Right lobe of liver (tissue), 6 donors: ENCODE results near the gene TMTC1. TPM values are rescaled to one million over a fixed set of nuclear protein-coding genes. Genes with fewer than 3 reads are reported as not detected.
A peak's percentile ranks its signal among the peaks of the same experiment; 100 is the strongest.

Source experiments
- ATAC-seq, 4 donors: fragments of 200-7000 bp; cut with Tn5 transposase; one replicate each; pipeline ENCODE4 v1.9.1; 2020; ENCODE audit warnings: mild to moderate bottlenecking in 4 of 4, moderate library complexity in 4 of 4
- DNase-seq, 3 donors: peaks; one replicate each; pipeline ENCODE4 v3.0.0-alpha.2; 2020
- H3K27ac ChIP-seq, 3 donors: fragments of 200-600 bp; one replicate each; pipeline ENCODE4 v1.8.0; 2022
- H3K27me3 ChIP-seq, 2 donors: fragments of 200-600 bp; one replicate each; pipeline ENCODE4 v1.8.0; 2022
- H3K36me3 ChIP-seq, 4 donors: fragments of 200-600 bp; sonication (generic) in 1 of 4; one replicate each; pipeline versions ENCODE4 v1.5.1 to v1.8.0; 2017 to 2022; ENCODE audit warnings: control low read depth in 1 of 4
- H3K4me1 ChIP-seq, 4 donors: fragments of 200-600 bp; sonication (generic) in 1 of 4; one replicate each; pipeline versions ENCODE4 v1.5.1 to v1.8.0; 2017 to 2022; ENCODE audit warnings: control low read depth in 1 of 4
- H3K4me3 ChIP-seq, 3 donors: fragments of 200-600 bp; one replicate each; pipeline ENCODE4 v1.8.0; 2022
- H3K9me3 ChIP-seq, 4 donors: fragments of 200-600 bp; sonication (generic) in 1 of 4; one replicate each; pipeline versions ENCODE4 v1.5.1 to v1.8.0; 2017 to 2022; ENCODE audit warnings: control low read depth in 1 of 4
- POLR2A ChIP-seq: fragments of 450-650 bp; IDR thresholded peaks from one replicate; pipeline ENCODE4 v1.6.1; 2017; ENCODE audit warnings: antibody characterized with exemption, mild to moderate bottlenecking
- WGBS: methylation state at CpG from one replicate; pipeline ENCODE4 v1.1.6; 2018; ENCODE audit warnings: low coverage, low lambda C conversion rate; ENCODE audit not compliant: insufficient coverage; ENCODE audit errors: missing lambda C conversion rate; 5-methylcytosine and 5-hydroxymethylcytosine counted together
- intact Hi-C, 2 donors: fragments of 100-400 bp; cut with DNase I; formaldehyde crosslinking; loops; one replicate each; pipeline versions ENCODE4 v1.11.2 to v1.14.1; 2022
- total RNA-seq, 6 experiments: library from RNA; depleted of rRNA in 2 of 6; stranded (reverse); fragments of >200 nt in 2 of 6; fragmentation: NEBNext Ultra II Directional in 3 of 6; extraction: Animal tissue kit (Norgen Biotek cat#: 25700) in 3 of 6; gene quantifications; one replicate each; pipeline versions ENCODE4 v1.1.0 to v1.2.4, GENCODE V29; 2016 to 2023
- TF ChIP-seq, protein P1 (sequence below), 4 donors: fragments of 200-600 bp in 3 of 4; fragments of 450-650 bp in 1 of 4; IDR thresholded peaks; one replicate each; pipeline versions ENCODE4 v1.5.1 to v1.8.0; 2016 to 2022; ENCODE audit warnings: antibody characterized with exemption in 4 of 4, mild to moderate bottlenecking in 2 of 4
- donor health status: DM: no; HTN: yes; CAD: no.
- donor health status: DM: no; HTN: no; CAD: no.
- donor health status: DM: no; HTN: no; CAD: no.
- donor health status: DM: no; HTN: yes; CAD: no.
- donor health status: DM: no; HTN: yes; CAD: no.

The TMTC1 gene
- total RNA-seq, 6 experiments from 2014 or later, result 3.0 to 4.2 (median 3.5) TPM

DNA sequence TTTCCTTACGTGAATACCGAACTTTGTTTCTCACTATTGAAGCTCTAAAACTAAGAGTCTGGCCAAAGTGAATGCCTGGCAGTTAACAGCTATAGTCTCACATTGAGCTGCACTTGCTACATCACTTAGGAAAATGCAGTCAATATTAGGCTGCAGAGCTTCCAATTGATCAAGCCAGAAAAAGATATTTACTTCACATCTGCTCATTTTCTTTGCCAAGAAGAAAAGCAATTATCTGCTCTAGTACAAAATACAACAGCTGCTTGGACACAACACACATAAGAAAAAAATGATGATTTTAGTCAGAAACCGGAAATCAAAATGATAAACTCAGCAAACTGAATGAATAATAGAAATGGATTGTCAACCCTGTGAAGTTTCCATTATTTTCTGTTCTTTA lies 45.4 kb downstream of the TMTC1 start:
- DNase-seq, result no peak
- intact Hi-C loops, result no loop called here
- no peak for ATAC-seq
- Histone ChIP-seq H3K36me3 (no peaks in the 10 kb centered on the region), H3K4me1 (no peaks in the 10 kb centered on the region), H3K27me3 (no peaks in the 10 kb centered on the region), H3K9me3 (no peaks in the 10 kb centered on the region), H3K27ac (no peak overlapping the region), H3K4me3 (no peak overlapping the region)
- 77% methylated on average over 3 of the region's 3 CpGs for WGBS
- TF ChIP-seq, protein P1, sequence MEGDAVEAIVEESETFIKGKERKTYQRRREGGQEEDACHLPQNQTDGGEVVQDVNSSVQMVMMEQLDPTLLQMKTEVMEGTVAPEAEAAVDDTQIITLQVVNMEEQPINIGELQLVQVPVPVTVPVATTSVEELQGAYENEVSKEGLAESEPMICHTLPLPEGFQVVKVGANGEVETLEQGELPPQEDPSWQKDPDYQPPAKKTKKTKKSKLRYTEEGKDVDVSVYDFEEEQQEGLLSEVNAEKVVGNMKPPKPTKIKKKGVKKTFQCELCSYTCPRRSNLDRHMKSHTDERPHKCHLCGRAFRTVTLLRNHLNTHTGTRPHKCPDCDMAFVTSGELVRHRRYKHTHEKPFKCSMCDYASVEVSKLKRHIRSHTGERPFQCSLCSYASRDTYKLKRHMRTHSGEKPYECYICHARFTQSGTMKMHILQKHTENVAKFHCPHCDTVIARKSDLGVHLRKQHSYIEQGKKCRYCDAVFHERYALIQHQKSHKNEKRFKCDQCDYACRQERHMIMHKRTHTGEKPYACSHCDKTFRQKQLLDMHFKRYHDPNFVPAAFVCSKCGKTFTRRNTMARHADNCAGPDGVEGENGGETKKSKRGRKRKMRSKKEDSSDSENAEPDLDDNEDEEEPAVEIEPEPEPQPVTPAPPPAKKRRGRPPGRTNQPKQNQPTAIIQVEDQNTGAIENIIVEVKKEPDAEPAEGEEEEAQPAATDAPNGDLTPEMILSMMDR (IDR thresholded peaks at IDR 0.05), result no peak
- TF ChIP-seq POLR2A, result no peak

DNA sequence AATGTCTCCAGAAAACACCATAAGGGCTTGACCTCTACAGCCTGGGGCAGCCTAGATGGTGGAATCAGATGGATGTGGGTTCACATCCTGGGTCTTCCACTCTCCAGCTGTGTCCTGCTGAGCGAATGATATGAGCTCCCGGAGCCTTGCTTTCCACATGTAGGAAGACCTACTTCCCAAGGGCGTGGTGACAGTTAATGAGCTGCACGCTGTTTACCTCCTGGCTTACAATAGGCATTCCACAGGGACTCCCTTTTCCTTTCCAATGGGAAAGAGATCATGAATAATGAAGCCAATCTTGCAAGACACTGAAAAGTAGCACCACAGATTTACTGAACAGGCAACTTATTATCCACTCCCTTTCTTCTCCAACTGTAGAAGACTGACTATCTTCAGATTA lies 46.1 kb downstream of the TMTC1 start:
- Histone ChIP-seq H3K36me3 (no peaks in the 10 kb centered on the region), H3K4me1 (no peaks in the 10 kb centered on the region), H3K9me3 (no peaks in the 10 kb centered on the region), H3K27me3 (no peaks in the 10 kb centered on the region), H3K4me3 (no peak overlapping the region), H3K27ac (no peak overlapping the region)
- ATAC-seq (no peak), DNase-seq (no peak)
- TF ChIP-seq, protein P1 (IDR thresholded peaks at IDR 0.05), result no peak
- TF ChIP-seq POLR2A, result no peak
- 90% methylated on average over 3 of the region's 4 CpGs for WGBS
- intact Hi-C loops, result no loop called here

DNA sequence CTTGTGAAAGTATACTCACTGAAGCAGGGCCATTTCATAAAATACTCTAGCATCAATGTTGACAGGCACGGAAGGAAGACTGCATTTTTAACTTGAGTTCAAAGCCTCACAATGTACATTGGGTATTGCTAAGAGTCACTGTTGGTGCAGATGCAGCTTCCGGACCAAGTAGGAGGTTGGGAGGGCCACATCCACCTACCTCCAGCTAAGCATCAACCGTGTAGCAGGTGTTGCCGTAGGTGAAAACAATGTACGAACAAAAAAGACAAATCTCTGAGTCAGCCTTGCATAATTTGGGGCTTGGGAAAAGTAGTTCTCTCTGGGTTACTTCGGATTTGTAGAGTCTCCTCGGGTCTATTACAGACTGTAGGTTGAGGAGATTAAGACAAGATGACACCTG lies 48.1 kb downstream of the TMTC1 start:
- Histone ChIP-seq H3K27me3 (no peaks in the 10 kb centered on the region), H3K4me3 (no peak overlapping the region), H3K9me3 (no peaks in the 10 kb centered on the region), H3K4me1 (no peaks in the 10 kb centered on the region), H3K36me3 (no peaks in the 10 kb centered on the region), H3K27ac (no peak overlapping the region)
- 73% methylated on average over 7 of the region's 7 CpGs for WGBS
- intact Hi-C loops, result no loop called here
- DNase-seq (no peak), ATAC-seq (no peak)
- no peak for TF ChIP-seq POLR2A
- TF ChIP-seq, protein P1 (IDR thresholded peaks at IDR 0.05), result no peak

DNA sequence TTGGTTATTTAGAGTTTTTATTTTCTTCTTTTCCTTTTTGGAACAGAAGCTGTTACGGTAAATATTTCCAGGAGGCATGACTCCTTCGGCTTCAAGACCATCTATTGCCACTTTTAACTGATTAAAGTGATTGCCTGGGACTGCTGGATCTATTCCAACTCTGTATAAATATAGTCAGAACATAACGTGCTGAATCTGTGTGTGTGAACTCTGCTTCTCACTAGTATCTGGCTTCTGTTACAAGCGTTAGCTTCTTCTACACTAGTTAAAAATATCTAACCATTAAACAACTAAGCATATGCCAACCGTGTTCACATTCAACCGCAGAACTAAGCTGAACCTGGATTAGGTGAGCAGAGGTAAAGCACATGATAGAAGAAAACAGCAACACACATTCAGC lies 49.0 kb downstream of the TMTC1 start:
- no peak for DNase-seq
- no peaks in the 10 kb centered on the region for H3K27me3 ChIP-seq
- TF ChIP-seq, protein P1 (IDR thresholded peaks at IDR 0.05), result no peak
- TF ChIP-seq POLR2A, result no peak
- peak in 1 of 4 donors; percentile 67 for ATAC-seq
- 37% methylated on average over 6 of the region's 6 CpGs for WGBS
- intact Hi-C loops, result no loop called here
- no peak overlapping the region for H3K4me3 ChIP-seq
- no peaks in the 10 kb centered on the region for H3K36me3 ChIP-seq
- no peaks in the 10 kb centered on the region for H3K9me3 ChIP-seq
- no peak overlapping the region for H3K27ac ChIP-seq
- H3K4me1 ChIP-seq, result no peaks in the 10 kb centered on the region

DNA sequence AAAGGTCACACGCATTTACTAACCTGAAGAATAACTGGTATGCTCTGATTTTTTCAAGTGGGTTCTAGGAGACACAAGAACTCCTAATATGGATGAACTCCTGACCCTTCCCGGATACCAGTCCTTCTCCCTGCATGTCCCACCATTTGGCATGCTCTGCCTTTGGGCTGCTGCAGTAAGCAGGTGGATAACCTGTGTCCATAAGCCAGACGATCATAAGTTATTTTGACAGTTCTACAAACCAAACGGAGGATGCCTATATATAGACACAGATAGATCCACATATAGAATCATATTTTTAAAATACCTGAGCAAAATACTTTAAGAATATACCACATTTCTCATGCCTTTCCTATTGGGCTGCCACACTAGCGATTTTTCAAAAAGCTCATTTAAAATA lies 49.4 kb downstream of the TMTC1 start:
- Histone ChIP-seq H3K4me3 (no peak overlapping the region), H3K9me3 (no peaks in the 10 kb centered on the region), H3K4me1 (no peaks in the 10 kb centered on the region), H3K36me3 (no peaks in the 10 kb centered on the region), H3K27ac (no peak overlapping the region), H3K27me3 (no peaks in the 10 kb centered on the region)
- intact Hi-C loops, result no loop called here
- TF ChIP-seq POLR2A, result no peak
- TF ChIP-seq, protein P1 (IDR thresholded peaks at IDR 0.05), result no peak
- ATAC-seq (no peak), DNase-seq (no peak)
- 72% methylated on average over 5 of the region's 5 CpGs for WGBS
